Stimulated activated naive CD8-positive, alpha-beta T cell treated with anti-CD3 and anti-CD28 coated beads, Interleukin-15, amount 100 ng/mL, for 72 hours (primary cell): Measurements from ENCODE around the gene NDFIP2.
A peak's percentile ranks its signal among the peaks of the same experiment; 100 is the strongest.

Experiments used
- ATAC-seq: fragments of 150-1000 bp; cut with Tn5 transposase; 2 replicates; pipeline ENCODE4 v1.10.0; 2021; ENCODE audit warnings: mild to moderate bottlenecking, moderate library complexity
- DNase-seq, 2 donors: peaks; one replicate each; pipeline ENCODE4 v3.0.0; 2021 to 2022
- H3K27ac Mint-ChIP-seq, 2 donors: one replicate each; pipeline ENCODE4 v1.8.0; 2022; ENCODE audit warnings: mild to moderate bottlenecking in 2 of 2, mixed read lengths in 2 of 2, moderate library complexity in 2 of 2
- H3K27me3 Mint-ChIP-seq: one replicate; pipeline ENCODE4 v1.8.0; 2022; ENCODE audit warnings: mixed read lengths
- H3K4me1 Mint-ChIP-seq: one replicate; pipeline ENCODE4 v1.8.0; 2022; ENCODE audit warnings: mild to moderate bottlenecking, mixed read lengths
- H3K4me3 Mint-ChIP-seq, 2 donors: one replicate each; pipeline ENCODE4 v1.8.0; 2022; ENCODE audit warnings: mild to moderate bottlenecking in 2 of 2, mixed read lengths in 2 of 2, moderate library complexity in 1 of 2
- H3K9me3 Mint-ChIP-seq, 2 donors: one replicate each; pipeline ENCODE4 v1.8.0; 2022; ENCODE audit warnings: mixed read lengths in 2 of 2

The NDFIP2 gene, protein sequence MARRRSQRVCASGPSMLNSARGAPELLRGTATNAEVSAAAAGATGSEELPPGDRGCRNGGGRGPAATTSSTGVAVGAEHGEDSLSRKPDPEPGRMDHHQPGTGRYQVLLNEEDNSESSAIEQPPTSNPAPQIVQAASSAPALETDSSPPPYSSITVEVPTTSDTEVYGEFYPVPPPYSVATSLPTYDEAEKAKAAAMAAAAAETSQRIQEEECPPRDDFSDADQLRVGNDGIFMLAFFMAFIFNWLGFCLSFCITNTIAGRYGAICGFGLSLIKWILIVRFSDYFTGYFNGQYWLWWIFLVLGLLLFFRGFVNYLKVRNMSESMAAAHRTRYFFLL

DNA sequence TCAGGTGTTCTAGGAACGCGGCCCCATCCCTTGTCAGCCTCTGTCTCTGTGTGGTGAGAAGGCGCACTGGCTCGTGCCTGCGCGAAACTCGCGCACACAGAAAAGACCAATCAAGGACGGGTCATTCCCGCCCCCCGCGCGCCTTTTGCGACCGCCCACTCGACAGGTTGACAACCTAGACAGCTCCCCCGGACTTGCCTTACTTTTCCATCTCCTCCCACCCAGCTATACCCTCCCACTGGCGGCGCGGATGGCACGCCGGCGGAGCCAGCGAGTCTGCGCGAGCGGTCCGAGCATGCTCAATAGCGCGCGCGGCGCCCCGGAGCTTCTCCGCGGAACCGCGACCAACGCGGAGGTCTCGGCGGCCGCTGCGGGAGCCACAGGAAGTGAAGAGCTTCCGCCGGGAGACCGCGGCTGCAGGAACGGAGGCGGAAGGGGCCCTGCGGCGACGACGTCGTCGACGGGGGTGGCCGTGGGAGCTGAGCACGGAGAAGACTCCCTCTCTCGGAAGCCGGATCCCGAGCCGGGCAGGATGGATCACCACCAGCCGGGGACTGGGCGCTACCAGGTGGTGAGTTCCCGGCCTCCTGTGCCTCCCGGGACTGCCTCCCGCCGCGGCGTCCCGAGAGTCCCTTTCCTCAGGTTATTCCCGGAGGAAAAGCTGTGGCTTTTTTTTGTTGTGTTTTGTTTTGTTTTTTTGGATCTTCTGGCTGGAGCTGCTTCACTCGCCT lies at the start of gene NDFIP2:
Gene NDFIP2, plus strand, starts transcription at position 202 of the 731 bp plus-strand sequence. Its CDS starts 49 bp downstream, at position 251.
- H3K4me3 Mint-ChIP-seq, result peak within 1 kb of the TSS; percentile 91 to 93
- H3K4me1 Mint-ChIP-seq, result peaks cover 56% of the 10 kb centered on the region

DNA sequence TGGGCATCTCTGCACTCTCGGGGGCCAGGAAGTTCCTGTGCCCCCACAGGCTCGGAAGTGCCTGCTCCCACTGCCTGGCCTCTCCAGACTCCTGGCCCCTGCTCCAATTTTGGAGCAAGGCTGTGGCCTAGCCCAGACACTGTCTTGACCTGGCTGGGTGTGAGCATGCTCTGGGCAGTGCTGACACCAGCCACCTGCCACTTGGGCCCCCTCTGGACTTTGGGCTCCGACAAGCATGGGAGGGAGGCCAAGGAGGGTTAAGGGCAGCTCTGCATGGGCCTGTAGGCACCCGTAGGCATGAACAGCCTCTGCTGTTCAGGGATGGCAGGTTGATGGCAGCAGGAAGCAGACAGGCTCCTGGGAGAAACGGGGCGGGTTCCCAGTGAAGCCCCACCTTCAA lies 48.9 kb upstream of the NDFIP2 start:
- Mint-ChIP-seq H3K4me1 (peaks cover 13% of the 10 kb centered on the region), H3K27me3 (no peaks in the 10 kb centered on the region), H3K4me3 (no peak overlapping the region), H3K9me3 (peaks cover 0 to 5% of the 10 kb centered on the region in 2 donors), H3K27ac (no peak overlapping the region)
- ATAC-seq, result no peak
- no peak for DNase-seq

More for the DNA sequence above, at the start of gene NDFIP2:
- H3K27me3 Mint-ChIP-seq, result peaks cover 36% of the 10 kb centered on the region
- ATAC-seq, result peak; percentile 82
- H3K9me3 Mint-ChIP-seq, result no peaks in the 10 kb centered on the region
- peak within 1 kb of the TSS; percentile 90 to 97 for H3K27ac Mint-ChIP-seq
- DNase-seq, result peak; percentile 86 to 92

DNA sequence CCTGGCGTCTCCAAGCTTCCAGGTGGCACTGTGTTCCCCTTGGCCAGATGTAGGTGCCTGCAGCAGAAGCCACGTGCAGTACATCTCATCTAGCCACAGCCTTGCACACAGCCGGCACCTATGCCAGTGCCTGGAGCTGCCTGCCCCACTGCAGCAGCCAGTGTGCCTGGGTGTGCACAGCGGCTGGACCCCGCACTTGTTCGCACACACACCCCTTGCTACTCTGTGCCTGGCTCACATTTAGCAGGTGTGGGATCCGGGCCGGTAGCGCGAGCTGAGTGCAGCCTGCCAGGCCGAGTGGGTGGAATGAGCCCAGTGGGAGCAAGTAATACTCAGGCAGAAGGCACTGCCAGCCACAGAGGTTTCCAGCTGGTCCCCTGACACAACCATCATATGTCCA lies 48.0 kb upstream of the NDFIP2 start:
- Mint-ChIP-seq H3K9me3 (peaks cover 0 to 5% of the 10 kb centered on the region in 2 donors), H3K4me3 (no peak overlapping the region), H3K27ac (no peak overlapping the region), H3K4me1 (peaks cover 13% of the 10 kb centered on the region), H3K27me3 (no peaks in the 10 kb centered on the region)
- no peak for DNase-seq
- no peak for ATAC-seq

DNA sequence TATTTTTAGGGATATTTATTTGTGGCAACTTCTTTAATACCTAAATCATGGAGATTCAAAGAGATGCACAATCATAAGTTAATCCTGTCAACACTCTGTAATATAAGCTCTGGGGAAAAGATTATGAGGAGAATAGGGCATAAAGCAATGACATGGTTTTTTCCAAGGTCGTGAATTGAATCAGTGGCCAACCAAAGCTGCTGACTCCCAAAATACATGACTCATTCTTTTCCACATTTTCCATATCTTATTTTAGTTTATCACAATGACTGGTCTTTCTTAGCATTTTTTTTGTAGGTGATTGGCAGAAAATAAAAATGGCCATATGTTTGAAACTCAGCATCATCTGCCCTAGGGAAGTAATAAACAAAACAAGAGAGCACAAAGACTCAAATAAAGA lies 46.4 kb upstream of the NDFIP2 start:
- no peak for DNase-seq
- Mint-ChIP-seq H3K4me3 (no peak overlapping the region), H3K9me3 (peaks cover 0 to 5% of the 10 kb centered on the region in 2 donors), H3K4me1 (peaks cover 13% of the 10 kb centered on the region), H3K27me3 (no peaks in the 10 kb centered on the region), H3K27ac (no peak overlapping the region)
- no peak for ATAC-seq

DNA sequence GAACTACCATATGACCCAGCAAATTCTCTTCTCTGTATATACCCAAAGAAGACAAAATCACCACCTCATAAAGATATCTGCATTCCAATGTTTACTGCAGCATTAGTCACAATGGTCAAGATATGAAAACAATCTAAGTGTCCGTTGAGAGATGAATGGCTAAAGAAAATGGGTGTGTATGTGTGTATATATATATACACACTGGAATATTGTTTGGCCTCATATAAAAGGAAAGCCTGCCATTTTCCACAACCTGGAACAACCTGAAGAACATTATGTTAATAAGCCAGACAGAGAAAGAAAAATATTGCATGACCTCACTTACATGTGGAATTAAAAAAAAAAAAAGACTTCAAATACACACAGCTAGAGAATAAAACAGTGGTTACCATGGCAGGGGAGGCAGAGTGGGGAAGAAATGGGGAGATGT lies 45.4 kb upstream of the NDFIP2 start:
- ATAC-seq, result no peak
- Mint-ChIP-seq H3K4me3 (no peak overlapping the region), H3K9me3 (peaks cover 0 to 4% of the 10 kb centered on the region in 2 donors), H3K4me1 (peaks cover 13% of the 10 kb centered on the region), H3K27me3 (no peaks in the 10 kb centered on the region), H3K27ac (no peak overlapping the region)
- DNase-seq, result no peak

DNA sequence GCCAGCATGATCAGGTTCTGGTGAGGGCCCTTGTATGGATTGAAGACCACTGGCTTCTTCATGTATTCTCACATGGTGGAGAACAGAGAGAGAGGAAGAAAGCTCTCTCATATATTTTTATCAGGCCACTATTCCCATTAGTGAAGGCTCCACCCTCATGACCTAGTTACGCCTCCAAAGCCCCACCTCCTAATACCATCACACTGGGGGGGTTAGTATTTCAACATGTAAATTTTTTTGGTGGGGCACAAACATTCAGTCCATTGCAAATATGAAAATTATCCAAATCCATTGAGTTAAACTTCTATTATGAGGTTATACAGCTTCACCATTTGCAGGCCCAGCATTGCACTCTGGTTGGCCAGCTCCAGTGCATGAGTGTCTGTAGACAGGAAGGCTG lies 41.7 kb upstream of the NDFIP2 start:
- Mint-ChIP-seq H3K27ac (no peak overlapping the region), H3K4me3 (no peak overlapping the region), H3K4me1 (peaks cover 11% of the 10 kb centered on the region), H3K27me3 (no peaks in the 10 kb centered on the region), H3K9me3 (no peaks in the 10 kb centered on the region)
- no peak for DNase-seq
- no peak for ATAC-seq

DNA sequence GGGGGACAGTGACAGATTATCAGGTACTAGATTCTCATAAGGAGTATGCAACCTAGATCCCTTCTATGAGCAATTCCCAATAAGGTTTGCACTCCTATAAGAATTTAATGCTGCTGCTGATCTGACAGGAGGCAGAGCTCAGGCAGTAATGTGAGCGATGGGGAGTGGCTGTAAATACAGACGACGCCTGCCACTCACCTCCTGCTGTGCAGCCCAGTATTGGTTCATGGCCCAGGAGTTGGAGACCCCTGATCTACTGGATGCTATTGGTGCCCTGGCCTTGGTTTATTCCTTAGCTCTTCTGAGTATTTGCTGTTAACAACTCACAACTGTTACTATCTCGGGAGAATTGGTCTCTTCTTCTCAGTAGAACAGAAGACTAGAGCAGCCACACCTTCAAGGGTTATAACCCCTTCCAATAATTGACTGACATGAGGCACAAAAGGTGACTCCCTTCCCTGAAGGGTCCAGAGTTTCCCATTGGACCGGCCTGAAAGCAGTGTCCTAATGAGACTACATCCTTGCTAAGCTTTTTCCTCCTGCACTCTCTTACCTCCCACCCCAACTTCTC lies 39.9 kb upstream of the NDFIP2 start:
- ATAC-seq, result no peak
- H3K27ac Mint-ChIP-seq, result no peak overlapping the region
- DNase-seq, result no peak
- peaks cover 9% of the 10 kb centered on the region for H3K4me1 Mint-ChIP-seq
- no peak overlapping the region for H3K4me3 Mint-ChIP-seq
- no peaks in the 10 kb centered on the region for H3K27me3 Mint-ChIP-seq
- no peaks in the 10 kb centered on the region for H3K9me3 Mint-ChIP-seq

DNA sequence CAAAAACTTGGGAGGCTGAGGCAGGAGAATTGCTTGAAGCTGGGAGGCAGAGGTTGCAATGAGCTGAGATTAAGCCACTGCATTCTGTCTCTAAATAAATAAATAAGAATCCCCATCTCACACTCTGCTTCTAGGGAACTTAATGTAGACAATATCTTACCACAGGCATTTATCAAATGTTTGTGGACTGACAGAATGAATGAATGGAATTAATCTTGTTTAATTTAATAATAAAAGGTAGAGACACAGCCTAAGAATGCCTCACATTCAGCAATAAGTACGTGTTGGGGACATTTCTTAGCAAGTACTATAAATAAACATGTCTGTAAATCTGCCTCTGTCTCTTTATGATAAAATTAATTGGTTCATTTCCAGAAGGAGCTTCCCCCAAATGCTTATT lies 38.7 kb upstream of the NDFIP2 start:
- H3K4me1 Mint-ChIP-seq, result peaks cover 21% of the 10 kb centered on the region
- no peak for ATAC-seq
- H3K27ac Mint-ChIP-seq, result no peak overlapping the region
- H3K27me3 Mint-ChIP-seq, result peaks cover under 1% of the 10 kb centered on the region
- H3K9me3 Mint-ChIP-seq, result no peaks in the 10 kb centered on the region
- no peak overlapping the region for H3K4me3 Mint-ChIP-seq
- DNase-seq, result no peak

DNA sequence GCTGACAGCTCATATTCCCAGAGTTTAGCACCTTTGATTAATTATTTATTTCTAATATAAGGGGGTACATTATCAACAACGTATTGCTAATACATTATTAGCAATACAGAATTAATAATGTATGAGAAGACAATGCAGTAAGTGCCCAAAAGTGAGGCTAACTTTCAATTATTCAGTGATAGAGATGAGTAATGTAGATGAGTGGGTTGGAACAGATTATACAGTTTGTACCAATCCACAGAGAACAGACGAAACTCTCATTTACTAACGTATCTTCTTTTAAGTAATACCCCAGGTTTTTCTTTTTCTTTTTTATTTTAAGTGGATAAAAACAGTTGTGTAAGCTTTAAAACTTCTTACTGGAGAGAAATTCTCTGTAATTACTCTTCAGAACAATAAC lies 38.2 kb upstream of the NDFIP2 start:
- Mint-ChIP-seq H3K27ac (no peak overlapping the region), H3K4me1 (peaks cover 26% of the 10 kb centered on the region), H3K27me3 (peaks cover 6% of the 10 kb centered on the region), H3K9me3 (no peaks in the 10 kb centered on the region), H3K4me3 (no peak overlapping the region)
- ATAC-seq (no peak), DNase-seq (no peak)

DNA sequence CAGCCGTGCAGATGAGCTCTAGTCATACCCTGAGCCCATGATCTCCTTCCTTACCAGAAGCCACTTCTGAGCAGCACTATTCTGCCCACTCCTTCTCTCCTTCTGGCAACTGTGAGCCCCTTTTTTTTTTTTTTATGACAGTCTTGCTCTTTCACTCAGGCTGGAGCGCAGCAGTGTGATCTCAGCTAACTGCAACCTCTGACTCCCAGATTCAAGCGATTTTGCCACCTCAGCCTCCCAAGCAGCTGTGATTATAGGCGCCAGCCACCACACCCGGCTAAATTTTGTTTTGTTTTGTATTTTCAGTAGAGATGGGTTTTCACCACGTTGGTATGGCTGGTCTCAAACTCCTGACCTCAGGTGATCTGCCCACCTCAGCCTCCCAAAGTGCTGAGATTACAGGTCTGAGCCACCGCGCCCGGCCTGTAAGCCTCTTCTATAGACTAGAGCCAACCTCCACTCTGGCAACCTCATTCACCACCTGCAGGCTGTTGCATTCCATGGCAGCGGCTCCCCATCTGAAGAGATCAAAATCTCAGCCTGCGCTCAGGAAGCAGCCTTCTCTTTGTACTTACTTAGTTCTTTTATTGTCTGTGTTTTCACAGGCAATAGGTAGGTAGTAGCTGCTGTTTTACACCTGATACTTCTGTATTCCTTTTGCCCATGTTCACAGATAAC lies 34.8 kb upstream of the NDFIP2 start:
- peaks cover 57% of the 10 kb centered on the region for H3K4me1 Mint-ChIP-seq
- peak overlapping the region in 1 of 2 donors; percentile 60 for H3K27ac Mint-ChIP-seq
- peak overlapping the region; percentile 30 to 35 for H3K4me3 Mint-ChIP-seq
- H3K27me3 Mint-ChIP-seq, result peaks cover 9% of the 10 kb centered on the region
- no peaks in the 10 kb centered on the region for H3K9me3 Mint-ChIP-seq
- no peak for DNase-seq
- peak; percentile 60 for ATAC-seq

DNA sequence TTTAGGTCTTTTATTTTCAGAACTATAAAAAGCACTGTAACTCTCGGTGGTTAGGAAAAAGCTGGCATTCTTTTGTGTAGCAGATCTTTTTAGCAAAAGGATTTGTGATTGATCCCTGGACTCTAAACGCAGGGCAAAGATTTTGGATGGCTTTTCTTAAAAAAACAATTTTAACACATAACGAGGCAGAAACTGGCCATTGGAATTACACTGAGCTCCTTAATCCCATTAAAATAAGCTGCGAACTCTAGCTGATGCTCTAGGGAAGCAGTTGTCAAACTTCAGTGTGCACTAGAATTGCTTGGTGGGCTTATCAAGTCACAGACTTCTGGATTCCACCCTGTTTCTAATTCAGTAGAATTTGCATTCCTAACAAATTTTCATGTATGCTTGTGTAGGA lies 33.8 kb upstream of the NDFIP2 start:
- Mint-ChIP-seq H3K27me3 (peaks cover 9% of the 10 kb centered on the region), H3K27ac (no peak overlapping the region), H3K4me1 (peaks cover 67% of the 10 kb centered on the region), H3K9me3 (no peaks in the 10 kb centered on the region), H3K4me3 (no peak overlapping the region)
- DNase-seq, result no peak
- no peak for ATAC-seq

DNA sequence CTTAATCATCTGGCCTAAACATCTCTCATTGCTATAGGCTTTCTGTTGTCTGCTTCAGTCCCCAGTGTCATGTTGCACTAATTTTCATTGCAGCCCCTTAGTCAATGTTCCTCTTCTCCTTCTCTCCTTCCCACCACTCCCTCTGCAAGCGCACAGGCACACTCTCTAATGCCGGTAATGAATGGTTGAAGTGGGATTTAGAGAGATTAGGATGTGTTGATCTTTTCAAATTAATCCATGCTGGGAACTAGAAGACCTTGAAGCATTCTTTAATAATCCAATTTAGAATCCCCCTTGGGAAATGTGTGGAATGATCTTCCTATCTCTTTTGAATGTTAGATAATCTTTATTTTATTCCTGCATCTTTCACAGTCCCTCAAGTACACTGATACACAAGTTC lies 33.2 kb upstream of the NDFIP2 start:
- H3K4me1 Mint-ChIP-seq, result peaks cover 73% of the 10 kb centered on the region
- no peak for ATAC-seq

DNA sequence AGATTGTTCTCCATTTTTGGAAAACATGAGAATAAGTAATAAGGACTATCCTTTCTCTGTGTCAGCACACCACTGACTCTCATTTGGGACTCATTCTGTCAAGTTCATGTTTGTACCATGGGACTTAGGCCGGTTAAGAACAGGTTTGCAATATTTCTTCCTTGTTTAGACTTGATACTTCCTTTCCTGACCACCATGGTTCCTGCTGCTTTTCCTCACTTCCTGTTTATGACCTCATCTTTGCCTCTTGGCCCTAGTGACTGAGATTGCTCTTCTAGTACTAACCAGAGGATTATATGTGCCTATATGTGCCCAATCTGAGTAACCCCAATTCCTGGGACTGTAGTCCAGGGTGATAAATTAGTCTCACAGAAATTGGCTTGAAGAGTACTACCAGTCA lies 32.5 kb upstream of the NDFIP2 start:
- DNase-seq, result no peak
- Mint-ChIP-seq H3K27me3 (peaks cover 9% of the 10 kb centered on the region), H3K4me1 (peaks cover 80% of the 10 kb centered on the region), H3K27ac (no peak overlapping the region), H3K4me3 (no peak overlapping the region), H3K9me3 (no peaks in the 10 kb centered on the region)
- ATAC-seq, result no peak

More for the DNA sequence above, 33.2 kb upstream of the NDFIP2 start:
- no peak for DNase-seq
- Mint-ChIP-seq H3K27ac (no peak overlapping the region), H3K4me3 (no peak overlapping the region), H3K27me3 (peaks cover 9% of the 10 kb centered on the region), H3K9me3 (no peaks in the 10 kb centered on the region)

DNA sequence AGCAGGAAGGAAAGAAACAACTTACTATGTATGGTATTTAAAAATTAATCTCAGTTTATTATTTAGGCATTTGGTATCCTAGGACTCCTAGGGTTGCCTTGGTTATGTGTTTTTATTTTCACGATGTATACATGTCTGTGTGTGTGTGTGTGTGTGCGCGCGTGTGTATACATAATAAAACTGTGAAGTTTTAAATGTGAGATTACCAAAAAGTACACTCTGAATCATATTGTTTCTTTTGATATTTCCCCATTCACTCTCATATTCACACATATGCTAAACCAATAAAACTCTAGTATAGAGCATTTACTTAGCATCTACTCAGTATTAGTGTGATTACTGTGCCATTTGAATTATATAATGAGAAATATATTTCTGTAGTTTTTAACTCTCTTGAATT lies 30.8 kb upstream of the NDFIP2 start:
- peaks cover 86% of the 10 kb centered on the region for H3K4me1 Mint-ChIP-seq
- ATAC-seq (peak; percentile 25), DNase-seq (peak in 1 of 2 donors; percentile 43)
- peak overlapping the region; percentile 25 to 40 for H3K4me3 Mint-ChIP-seq
- H3K9me3 Mint-ChIP-seq, result no peaks in the 10 kb centered on the region
- H3K27me3 Mint-ChIP-seq, result peaks cover 9% of the 10 kb centered on the region
- H3K27ac Mint-ChIP-seq, result peak overlapping the region in 1 of 2 donors; percentile 87

DNA sequence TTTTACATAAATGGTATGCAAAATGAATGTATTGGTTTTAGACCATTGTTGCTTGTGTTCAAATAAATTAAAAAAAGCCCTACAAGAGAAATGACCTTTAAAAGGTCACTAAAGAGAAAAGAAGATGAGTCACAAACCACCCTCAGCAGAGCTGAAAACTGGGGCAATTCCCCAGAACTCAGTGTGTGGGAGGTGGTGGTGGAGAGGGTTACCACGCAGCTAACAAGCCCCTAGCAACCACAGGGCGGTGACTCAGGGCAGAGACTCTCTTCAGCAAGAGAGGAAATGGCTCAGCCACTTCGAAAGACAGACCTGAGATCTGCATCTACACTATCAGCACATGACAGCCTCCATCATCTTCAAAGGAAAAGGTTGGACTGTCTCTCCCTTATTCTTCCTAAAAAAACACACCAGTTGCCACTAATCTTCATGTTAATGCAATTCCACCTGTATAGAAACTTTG lies 29.4 kb upstream of the NDFIP2 start:
- ATAC-seq, result peak; percentile 100
- Mint-ChIP-seq H3K27me3 (peaks cover 9% of the 10 kb centered on the region), H3K9me3 (no peaks in the 10 kb centered on the region), H3K4me1 (peaks cover 72% of the 10 kb centered on the region), H3K4me3 (peak overlapping the region; percentile 62 to 73), H3K27ac (peak overlapping the region; percentile 85 to 88)
- DNase-seq, result peak; percentile 86 to 95
